HCT116 (cell line): Measurements from ENCODE around the gene EZH2. TPM values are rescaled to one million over a fixed set of nuclear protein-coding genes. Genes with fewer than 3 reads are reported as not detected.

Experiments used
- ATAC-seq: fragments of 200-7000 bp; cut with Tn5 transposase; 2 replicates; pipeline ENCODE4 v1.9.1; 2020; ENCODE audit warnings: mild to moderate bottlenecking, moderate library complexity
- BruUV-seq: library from RNA; stranded (reverse); fragments of 400-500 nt; replicated peaks from 2 replicates; lab custom pipeline; 2021; lab: Mats Ljungman, UMichigan
- CTCF ChIA-PET: fragments of 300-600 bp; sonication (Branson Sonifier 250); formaldehyde crosslinking; loops from one replicate; lab custom pipeline; 2021; ENCODE audit warnings: antibody characterized with exemption; lab: Charles Lee
- POLR2A ChIA-PET: fragments of 300-600, 350-600 bp; sonication (Branson Sonifier 250); formaldehyde crosslinking; loops from one replicate; lab custom pipeline; 2021; ENCODE audit warnings: antibody characterized with exemption; lab: Charles Lee
- RAD21 ChIA-PET, 2 experiments: fragments of 300-600 bp; sonication (Branson Sonifier 250); formaldehyde crosslinking; loops; one replicate each; lab custom pipeline; 2023; ENCODE audit warnings: low total read pairs in 2 of 2; ENCODE audit not compliant: uncharacterized antibody in 2 of 2, unreplicated experiment in 2 of 2, low non-redundant PET in 1 of 2; lab: Charles Lee
- DNase-seq: peaks from one replicate; pipeline ENCODE4 v3.0.0-alpha.2; 2010; ENCODE audit warnings: low read depth, low spot score
- H2AFZ ChIP-seq: fragments of 200-600 bp; shearing (Covaris generic), sonication (generic); 2 replicates; pipeline ENCODE4 v1.6.1; 2017; ENCODE audit warnings: low read depth, mixed run types, mixed read lengths, antibody characterized with exemption, low read length; ENCODE audit not compliant: poor library complexity, severe bottlenecking
- H3K27ac ChIP-seq: 2 replicates; pipeline ENCODE4 v1.5.1; 2012; ENCODE audit warnings: low read depth, low read length
- H3K27me3 ChIP-seq: fragments of 200-600 bp; sonication (generic); 2 replicates; pipeline ENCODE4 v1.6.1; 2016; ENCODE audit warnings: mixed run types, low read length, mixed read lengths; ENCODE audit not compliant: insufficient read depth
- H3K36me3 ChIP-seq, 2 experiments: fragments of 200-500 bp in 1 of 2; fragments of 200-600 bp in 1 of 2; sonication (Bioruptor generic) in 1 of 2; sonication (generic) in 1 of 2; 2 replicates each; pipeline versions ENCODE4 v1.5.1 to v1.6.1; 2014 to 2016; ENCODE audit warnings: low read length in 2 of 2, inconsistent platforms in 1 of 2, mixed read lengths in 1 of 2, mixed run types in 1 of 2; ENCODE audit not compliant: insufficient read depth in 2 of 2, control insufficient read depth in 1 of 2
- H3K4me1 ChIP-seq, 2 experiments: fragments of 200-600 bp in 1 of 2; sonication (generic) in 1 of 2; 2 replicates each; pipeline versions ENCODE4 v1.5.1 to v1.6.1; 2012 to 2017; ENCODE audit warnings: low read length in 2 of 2, inconsistent platforms in 1 of 2, mild to moderate bottlenecking in 1 of 2, mixed read lengths in 1 of 2, mixed run types in 1 of 2, moderate library complexity in 1 of 2; ENCODE audit not compliant: insufficient read depth in 2 of 2, control insufficient read depth in 1 of 2
- H3K4me2 ChIP-seq: fragments of 200-600 bp; sonication (generic); 2 replicates; pipeline ENCODE4 v1.6.1; 2017; ENCODE audit warnings: mixed run types, low read length, mixed read lengths
- H3K4me3 ChIP-seq, 2 experiments: fragments of 200-600 bp in 1 of 2; sonication (generic) in 1 of 2; replicated peaks in 1 of 2; 2 replicates each; pipeline ENCODE4 v1.5.1; 2011 to 2016; ENCODE audit warnings: low read length in 2 of 2, control low read depth in 1 of 2, low read depth in 1 of 2, mild to moderate bottlenecking in 1 of 2, mixed read lengths in 1 of 2, mixed run types in 1 of 2
- H3K79me2 ChIP-seq: fragments of 200-600 bp; sonication (generic); 2 replicates; pipeline ENCODE4 v1.6.1; 2017; ENCODE audit warnings: mild to moderate bottlenecking, mixed run types, low read length, moderate library complexity, mixed read lengths; ENCODE audit not compliant: insufficient read depth
- H3K9ac ChIP-seq: fragments of 200-600 bp; sonication (generic); 2 replicates; pipeline ENCODE4 v1.6.1; 2016; ENCODE audit warnings: low read length, mixed read lengths
- H3K9me2 ChIP-seq: fragments of 200-600 bp; sonication (generic), shearing (Covaris generic); 2 replicates; pipeline ENCODE4 v1.6.1; 2017; ENCODE audit warnings: mixed run types, mild to moderate bottlenecking, moderate library complexity; ENCODE audit not compliant: insufficient read depth
- H3K9me3 ChIP-seq, 2 experiments: fragments of 200-500 bp in 1 of 2; fragments of 200-600 bp in 1 of 2; sonication (Bioruptor generic) in 1 of 2; sonication (generic) in 1 of 2; 2 replicates each; pipeline ENCODE4 v1.6.1; 2014 to 2017; ENCODE audit warnings: low read length in 2 of 2, mixed read lengths in 2 of 2, inconsistent platforms in 1 of 2, low read depth in 1 of 2, mild to moderate bottlenecking in 1 of 2, mixed run types in 1 of 2, moderate library complexity in 1 of 2; ENCODE audit not compliant: control insufficient read depth in 1 of 2, insufficient read depth in 1 of 2
- H4K20me1 ChIP-seq: fragments of 200-600 bp; sonication (generic), shearing (Covaris generic); 2 replicates; pipeline ENCODE4 v1.6.1; 2017; ENCODE audit warnings: mixed run types, mild to moderate bottlenecking, moderate library complexity; ENCODE audit not compliant: insufficient read depth
- CEBPB ChIP-seq: IDR thresholded peaks from 2 replicates; pipeline ENCODE4 v1.6.1; 2012; ENCODE audit warnings: low read depth
- EGR1 ChIP-seq: IDR thresholded peaks from 2 replicates; pipeline ENCODE4 v1.6.1; 2012; ENCODE audit warnings: low read depth
- ELF1 ChIP-seq: IDR thresholded peaks from 2 replicates; pipeline ENCODE4 v1.6.1; 2012; ENCODE audit warnings: low read depth, borderline replicate concordance
- EZH2phosphoT487 ChIP-seq: fragments of 200-600 bp; IDR thresholded peaks from 2 replicates; pipeline ENCODE4 v1.6.1; 2018; ENCODE audit warnings: antibody characterized with exemption, borderline replicate concordance
- FOSL1 ChIP-seq: IDR thresholded peaks from 2 replicates; pipeline ENCODE4 v1.6.1; 2012; ENCODE audit warnings: low read depth
- JUND ChIP-seq: IDR thresholded peaks from 2 replicates; pipeline ENCODE4 v1.6.1; 2012
- POLR2A ChIP-seq: IDR thresholded peaks from 2 replicates; pipeline ENCODE4 v1.7.0; 2011; ENCODE audit warnings: borderline replicate concordance; ENCODE audit not compliant: insufficient read depth, insufficient read length; ENCODE audit errors: extremely low read depth
- SIN3A ChIP-seq: IDR thresholded peaks from 2 replicates; pipeline ENCODE4 v1.6.1; 2012; ENCODE audit warnings: low read depth
- SRF ChIP-seq: IDR thresholded peaks from 2 replicates; pipeline ENCODE4 v1.6.1; 2012; ENCODE audit warnings: low read depth
- TCF7L2 ChIP-seq: IDR thresholded peaks from 2 replicates; pipeline ENCODE4 v1.7.0; 2011; ENCODE audit warnings: borderline replicate concordance, inconsistent platforms; ENCODE audit not compliant: insufficient read depth, insufficient read length; ENCODE audit errors: extremely low read depth
- YY1 ChIP-seq: IDR thresholded peaks from 2 replicates; pipeline ENCODE4 v1.6.1; 2011; ENCODE audit warnings: low read length, low read depth, moderate library complexity, mild to moderate bottlenecking; ENCODE audit not compliant: insufficient replicate concordance; ENCODE audit errors: extremely low read depth
- ZFX ChIP-seq: fragments of 450-650 bp; IDR thresholded peaks from 2 replicates; pipeline ENCODE4 v1.6.1; 2017
- ZNF274 ChIP-seq: fragments of 200-500 bp; sonication (Bioruptor generic); IDR thresholded peaks from 2 replicates; pipeline ENCODE4 v1.6.1; 2014; ENCODE audit warnings: mild to moderate bottlenecking, low read depth, low read length, inconsistent platforms
- intact Hi-C: fragments of 100-400 bp; cut with micrococcal nuclease; formaldehyde crosslinking; loops from 2 replicates; pipeline ENCODE4 v1.10.0; 2022
- total RNA-seq: library from RNA; stranded (reverse); gene quantifications from one replicate; pipeline ENCODE4 v1.2.1, GENCODE V29; 2021; ENCODE audit not compliant: unreplicated experiment
- TF ChIP-seq, protein P1 (sequence below): IDR thresholded peaks from 2 replicates; pipeline ENCODE4 v1.6.1; 2012
- TF ChIP-seq, protein P2 (sequence below): IDR thresholded peaks from 2 replicates; pipeline ENCODE4 v1.6.1; 2012; ENCODE audit warnings: low read depth

The EZH2 gene
- total RNA-seq, 1 experiment from 2014 or later: 55.2 TPM

DNA sequence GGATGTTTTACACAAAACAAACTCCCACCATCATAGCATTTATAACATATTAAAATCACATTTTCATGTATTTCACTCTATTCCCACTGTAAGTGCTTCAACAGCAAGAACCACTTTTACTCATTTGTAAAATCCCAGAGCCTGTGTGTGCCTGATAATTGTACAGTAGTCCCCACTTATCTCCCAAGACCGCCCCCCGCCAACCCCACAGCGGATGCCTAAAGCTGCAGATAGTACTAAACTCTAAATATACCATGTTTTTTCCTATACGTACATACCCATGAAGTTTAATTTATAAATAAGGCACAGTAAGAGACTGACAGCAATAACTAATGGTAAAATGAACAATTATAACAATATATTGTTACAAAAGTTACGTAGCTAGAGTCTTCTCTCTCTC, 33.5 kb downstream of the EZH2 start:
- Histone ChIP-seq H3K4me2 (no peak overlapping the region), H2AFZ (no peak overlapping the region), H3K36me3 (0 out of 4 replicates have a peak, but pooled peaks cover 0 to 4% of the 10 kb centered on the region in 2 experiments), H3K79me2 (peaks cover 100% of the 10 kb centered on the region), H3K27me3 (no peaks in the 10 kb centered on the region), H3K9ac (no peak overlapping the region), H3K4me3 (no peak overlapping the region), H3K9me3 (no peaks in the 10 kb centered on the region), H3K4me1 (no peaks in the 10 kb centered on the region), H4K20me1 (peaks cover 42% of the 10 kb centered on the region; the same call in 1 of the 2 replicates), H3K9me2 (no peaks in the 10 kb centered on the region), H3K27ac (no peak overlapping the region)
- intact Hi-C loops: no loop called here
- no peak for TF ChIP-seq TCF7L2
- TF ChIP-seq ZFX: no peak
- no peak for TF ChIP-seq EZH2phosphoT487
- no peak for TF ChIP-seq ZNF274
- no peak for TF ChIP-seq SIN3A
- TF ChIP-seq YY1: no peak
- TF ChIP-seq JUND: no peak
- TF ChIP-seq ELF1: no peak
- no peak for TF ChIP-seq SRF
- no peak for TF ChIP-seq CEBPB
- TF ChIP-seq POLR2A: no peak
- TF ChIP-seq, protein P1, sequence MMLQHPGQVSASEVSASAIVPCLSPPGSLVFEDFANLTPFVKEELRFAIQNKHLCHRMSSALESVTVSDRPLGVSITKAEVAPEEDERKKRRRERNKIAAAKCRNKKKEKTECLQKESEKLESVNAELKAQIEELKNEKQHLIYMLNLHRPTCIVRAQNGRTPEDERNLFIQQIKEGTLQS: no peak
- TF ChIP-seq FOSL1: no peak
- TF ChIP-seq, protein P2, sequence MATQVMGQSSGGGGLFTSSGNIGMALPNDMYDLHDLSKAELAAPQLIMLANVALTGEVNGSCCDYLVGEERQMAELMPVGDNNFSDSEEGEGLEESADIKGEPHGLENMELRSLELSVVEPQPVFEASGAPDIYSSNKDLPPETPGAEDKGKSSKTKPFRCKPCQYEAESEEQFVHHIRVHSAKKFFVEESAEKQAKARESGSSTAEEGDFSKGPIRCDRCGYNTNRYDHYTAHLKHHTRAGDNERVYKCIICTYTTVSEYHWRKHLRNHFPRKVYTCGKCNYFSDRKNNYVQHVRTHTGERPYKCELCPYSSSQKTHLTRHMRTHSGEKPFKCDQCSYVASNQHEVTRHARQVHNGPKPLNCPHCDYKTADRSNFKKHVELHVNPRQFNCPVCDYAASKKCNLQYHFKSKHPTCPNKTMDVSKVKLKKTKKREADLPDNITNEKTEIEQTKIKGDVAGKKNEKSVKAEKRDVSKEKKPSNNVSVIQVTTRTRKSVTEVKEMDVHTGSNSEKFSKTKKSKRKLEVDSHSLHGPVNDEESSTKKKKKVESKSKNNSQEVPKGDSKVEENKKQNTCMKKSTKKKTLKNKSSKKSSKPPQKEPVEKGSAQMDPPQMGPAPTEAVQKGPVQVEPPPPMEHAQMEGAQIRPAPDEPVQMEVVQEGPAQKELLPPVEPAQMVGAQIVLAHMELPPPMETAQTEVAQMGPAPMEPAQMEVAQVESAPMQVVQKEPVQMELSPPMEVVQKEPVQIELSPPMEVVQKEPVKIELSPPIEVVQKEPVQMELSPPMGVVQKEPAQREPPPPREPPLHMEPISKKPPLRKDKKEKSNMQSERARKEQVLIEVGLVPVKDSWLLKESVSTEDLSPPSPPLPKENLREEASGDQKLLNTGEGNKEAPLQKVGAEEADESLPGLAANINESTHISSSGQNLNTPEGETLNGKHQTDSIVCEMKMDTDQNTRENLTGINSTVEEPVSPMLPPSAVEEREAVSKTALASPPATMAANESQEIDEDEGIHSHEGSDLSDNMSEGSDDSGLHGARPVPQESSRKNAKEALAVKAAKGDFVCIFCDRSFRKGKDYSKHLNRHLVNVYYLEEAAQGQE: no peak
- no peak for TF ChIP-seq EGR1
- ATAC-seq: no peak
- CTCF ChIA-PET: no interaction called here
- RAD21 ChIA-PET: no interaction called here
- no peak for DNase-seq
- POLR2A ChIA-PET: no interaction called here
- no TSS peak for BruUV-seq
